Measurements from ENCODE around the gene ADAMTSL3. TPM values are rescaled to one million over a fixed set of nuclear protein-coding genes. Genes with fewer than 3 reads are reported as not detected.
"Not testable (repeated sequence)": the region's sequence is repeated elsewhere in the genome, so short reads cannot be mapped to it uniquely, and the experiment has no call there.

ADAMTSL3 gene
- total and polyA plus RNA-seq, 3 experiments from 2014 or later, result not detected

DNA sequence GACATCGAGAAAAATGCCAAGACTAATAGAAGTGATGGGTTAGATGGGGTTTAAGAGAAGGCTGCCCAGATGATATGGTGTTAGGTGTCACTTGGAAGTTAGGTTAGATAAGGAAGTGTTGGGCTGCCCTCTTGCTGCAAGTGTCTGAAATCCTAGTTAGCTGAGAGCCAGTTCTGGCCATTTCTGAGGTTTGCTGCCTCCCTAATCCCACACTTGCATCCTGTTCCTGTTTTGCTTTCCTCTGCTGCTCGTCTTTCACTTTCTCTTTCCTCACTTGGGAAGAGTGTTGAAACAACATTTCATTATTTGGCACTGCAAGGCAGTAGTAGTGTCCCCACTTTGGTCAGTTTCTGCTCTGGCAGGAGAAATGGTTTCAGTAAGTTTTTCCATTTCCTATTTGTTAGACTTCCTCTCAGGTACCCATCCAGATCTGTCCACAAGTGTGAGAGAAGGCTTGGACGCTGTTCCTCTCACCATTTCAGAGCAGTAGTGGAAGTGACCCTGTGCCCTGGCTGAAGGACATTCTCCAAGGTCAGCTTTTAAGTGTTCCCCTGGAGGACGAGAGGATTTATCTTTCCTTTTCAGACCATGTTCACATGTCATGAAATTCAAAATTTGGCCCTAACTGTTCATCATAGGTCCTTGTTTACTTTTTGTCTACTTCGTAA is 93.3 kb downstream of the ADAMTSL3 start:
- Histone ChIP-seq H3K4me1 (ENCODE audit: insufficient read depth, low read length) (no peaks in the 10 kb centered on the region), H3K36me3 (ENCODE audit: insufficient read depth, low read length) (no peaks in the 10 kb centered on the region), H3K27ac (ENCODE audit: low read depth, low read length) (no peak overlapping the region), H3K27me3 (ENCODE audit: insufficient read depth, low read length, poor library complexity, severe bottlenecking) (no peaks in the 10 kb centered on the region), H3K4me3 (ENCODE audit: low read length) (no peak overlapping the region), H3K9me3 (ENCODE audit: low read length) (no peaks in the 10 kb centered on the region)
- Mint-ChIP-seq H3K4me3 (no peak overlapping the region), H3K36me3 (no peaks in the 10 kb centered on the region), H3K4me1 (no peaks in the 10 kb centered on the region), H3K9me3 (peaks cover 0 to 9% (median 3%) of the 10 kb centered on the region in 5 donors), H3K27me3 (no peaks in the 10 kb centered on the region), H3K27ac (no peak overlapping the region)
- DNase-seq, result no peak
- CTCF ChIA-PET, result no interaction called here
- POLR2A ChIA-PET, result no interaction called here

DNA sequence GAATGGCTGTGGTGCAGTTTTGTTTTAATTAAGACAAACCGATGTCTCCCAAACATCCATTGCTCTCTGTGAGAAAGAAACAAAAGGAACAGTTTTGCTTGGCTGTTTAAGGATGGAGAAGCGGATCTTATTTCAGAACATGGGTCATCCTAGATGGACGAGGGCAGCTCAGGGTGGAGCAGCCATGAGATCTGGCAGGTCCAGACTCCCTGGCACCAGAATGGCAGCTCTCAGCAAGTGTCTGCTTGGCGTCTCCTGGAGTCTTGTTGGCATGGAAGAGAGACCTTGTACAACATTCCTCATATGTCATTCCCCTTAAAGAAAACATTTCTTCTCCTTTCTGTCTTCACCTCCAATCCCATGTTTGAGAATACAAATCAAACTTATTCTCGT is 93.8 kb downstream of the ADAMTSL3 start:
- Mint-ChIP-seq H3K4me3 (no peak overlapping the region), H3K27ac (no peak overlapping the region), H3K9me3 (peaks cover 0 to 9% (median 3%) of the 10 kb centered on the region in 5 donors), H3K4me1 (no peaks in the 10 kb centered on the region), H3K27me3 (no peaks in the 10 kb centered on the region), H3K36me3 (no peaks in the 10 kb centered on the region)
- CTCF ChIA-PET, result no interaction called here
- H3K9me3 ChIP-seq (ENCODE audit: low read length), result no peaks in the 10 kb centered on the region
- H3K27me3 ChIP-seq (ENCODE audit: insufficient read depth, low read length, poor library complexity, severe bottlenecking), result no peaks in the 10 kb centered on the region
- no peaks in the 10 kb centered on the region for H3K4me1 ChIP-seq (ENCODE audit: insufficient read depth, low read length)
- POLR2A ChIA-PET, result no interaction called here
- H3K27ac ChIP-seq (ENCODE audit: low read depth, low read length), result no peak overlapping the region
- no peak for DNase-seq
- no peaks in the 10 kb centered on the region for H3K36me3 ChIP-seq (ENCODE audit: insufficient read depth, low read length)
- no peak overlapping the region for H3K4me3 ChIP-seq (ENCODE audit: low read length)

DNA sequence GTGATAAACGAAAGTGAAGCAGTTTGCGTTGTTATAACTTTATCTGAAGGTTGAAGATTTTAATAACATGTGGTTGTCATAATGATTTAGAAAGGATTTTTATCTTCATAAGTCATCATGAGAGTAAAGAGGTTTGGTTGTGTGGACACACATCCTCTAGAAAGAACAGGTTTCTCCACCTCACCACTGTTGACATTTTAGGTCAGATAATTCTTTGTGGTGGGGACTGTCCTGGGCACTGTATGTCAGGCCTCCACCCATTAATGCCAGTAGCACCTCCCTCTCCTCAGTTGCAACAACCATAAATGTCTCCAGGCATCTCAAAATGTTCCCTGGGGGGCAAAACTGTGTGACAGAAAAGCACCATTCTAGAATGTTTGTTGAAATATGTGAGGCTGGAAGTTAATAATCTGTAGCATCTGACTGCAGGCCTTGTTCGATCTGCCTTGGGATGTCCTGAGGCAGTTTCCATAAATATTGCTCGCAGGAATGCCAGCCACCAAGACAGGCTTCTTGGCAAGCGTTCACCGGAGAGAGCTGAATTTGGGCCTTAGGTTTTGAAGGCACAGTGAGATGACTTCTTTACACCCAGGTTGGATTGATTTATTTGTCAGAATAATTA is 100.1 kb downstream of the ADAMTSL3 start:
- peaks cover 0 to 6% (median 4%) of the 10 kb centered on the region in 5 donors for H3K9me3 Mint-ChIP-seq
- Histone ChIP-seq H3K36me3 (ENCODE audit: insufficient read depth, low read length) (no peaks in the 10 kb centered on the region), H3K4me3 (ENCODE audit: low read length) (no peak overlapping the region), H3K4me1 (ENCODE audit: insufficient read depth, low read length) (no peaks in the 10 kb centered on the region), H3K27ac (ENCODE audit: low read depth, low read length) (no peak overlapping the region), H3K9me3 (ENCODE audit: low read length) (no peaks in the 10 kb centered on the region), H3K27me3 (ENCODE audit: insufficient read depth, low read length, poor library complexity, severe bottlenecking) (no peaks in the 10 kb centered on the region)
- ChIA-PET POLR2A (no interaction called here), CTCF (no interaction called here)
- no peak for DNase-seq
- no peak overlapping the region for H3K4me3 Mint-ChIP-seq
- no peaks in the 10 kb centered on the region for H3K27me3 Mint-ChIP-seq
- no peaks in the 10 kb centered on the region for H3K36me3 Mint-ChIP-seq
- H3K4me1 Mint-ChIP-seq, result no peaks in the 10 kb centered on the region
- H3K27ac Mint-ChIP-seq, result no peak overlapping the region

DNA sequence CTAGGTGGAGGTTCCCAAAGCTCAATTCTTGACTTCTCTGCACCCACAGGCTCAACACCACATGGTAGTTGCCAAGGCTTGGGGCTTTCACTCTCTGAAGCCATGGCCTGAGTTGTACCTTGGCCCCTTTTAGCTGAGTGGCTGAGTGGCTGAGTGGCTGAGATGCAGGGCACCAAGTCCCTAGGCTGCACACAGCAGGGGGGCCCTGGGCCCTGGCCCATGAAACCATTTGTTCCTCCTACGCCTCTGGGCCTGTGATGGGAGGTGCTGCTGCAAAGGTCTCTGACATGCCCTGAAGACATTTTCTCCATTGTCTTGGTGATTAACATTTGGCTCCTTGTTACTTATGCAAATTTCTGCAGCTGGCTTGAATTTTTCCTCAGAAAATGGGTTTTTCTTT is 103.4 kb downstream of the ADAMTSL3 start:
- H3K9me3 ChIP-seq (ENCODE audit: low read length); H3K27ac Mint-ChIP-seq; H3K4me3 ChIP-seq (ENCODE audit: low read length); H3K4me1 Mint-ChIP-seq; H3K27ac ChIP-seq (ENCODE audit: low read depth, low read length); H3K4me3 Mint-ChIP-seq; H3K4me1 ChIP-seq (ENCODE audit: insufficient read depth, low read length); H3K36me3 Mint-ChIP-seq; DNase-seq; H3K27me3 ChIP-seq (ENCODE audit: insufficient read depth, low read length, poor library complexity, severe bottlenecking); H3K36me3 ChIP-seq (ENCODE audit: insufficient read depth, low read length); H3K27me3 Mint-ChIP-seq; H3K9me3 Mint-ChIP-seq; POLR2A ChIA-PET; CTCF ChIA-PET: not testable (repeated sequence)

DNA sequence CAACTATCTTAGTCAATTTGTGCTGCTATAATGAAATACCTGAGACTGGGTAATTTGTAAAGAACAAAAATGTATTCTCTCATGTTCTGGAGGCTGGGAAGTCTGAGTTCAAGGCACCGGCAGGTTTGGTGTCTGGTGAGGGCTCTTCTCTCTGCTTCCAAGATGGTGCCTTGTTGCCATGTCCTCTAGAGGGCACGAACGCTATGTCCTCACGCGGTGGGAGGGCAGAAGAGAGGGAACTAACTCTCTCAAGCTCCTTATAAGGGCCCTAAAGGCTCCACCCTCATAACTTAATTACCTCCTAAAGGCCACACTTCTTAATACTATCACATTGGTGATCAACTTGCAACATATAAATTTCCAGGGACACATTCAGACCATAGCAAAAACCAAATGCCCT is 108.4 kb downstream of the ADAMTSL3 start:
- H3K4me1 Mint-ChIP-seq, result no peaks in the 10 kb centered on the region
- H3K27ac Mint-ChIP-seq, result no peak overlapping the region
- H3K36me3 Mint-ChIP-seq, result no peaks in the 10 kb centered on the region
- Histone ChIP-seq H3K27ac (ENCODE audit: low read depth, low read length) (no peak overlapping the region), H3K4me1 (ENCODE audit: insufficient read depth, low read length) (no peaks in the 10 kb centered on the region), H3K9me3 (ENCODE audit: low read length) (no peaks in the 10 kb centered on the region), H3K4me3 (ENCODE audit: low read length) (no peak overlapping the region), H3K36me3 (ENCODE audit: insufficient read depth, low read length) (no peaks in the 10 kb centered on the region), H3K27me3 (ENCODE audit: insufficient read depth, low read length, poor library complexity, severe bottlenecking) (no peaks in the 10 kb centered on the region)
- CTCF ChIA-PET, result no interaction called here
- H3K27me3 Mint-ChIP-seq, result no peaks in the 10 kb centered on the region
- no peak overlapping the region for H3K4me3 Mint-ChIP-seq
- DNase-seq, result no peak
- peaks cover 0 to 8% (median 5%) of the 10 kb centered on the region in 5 donors for H3K9me3 Mint-ChIP-seq
- POLR2A ChIA-PET, result no interaction called here

DNA sequence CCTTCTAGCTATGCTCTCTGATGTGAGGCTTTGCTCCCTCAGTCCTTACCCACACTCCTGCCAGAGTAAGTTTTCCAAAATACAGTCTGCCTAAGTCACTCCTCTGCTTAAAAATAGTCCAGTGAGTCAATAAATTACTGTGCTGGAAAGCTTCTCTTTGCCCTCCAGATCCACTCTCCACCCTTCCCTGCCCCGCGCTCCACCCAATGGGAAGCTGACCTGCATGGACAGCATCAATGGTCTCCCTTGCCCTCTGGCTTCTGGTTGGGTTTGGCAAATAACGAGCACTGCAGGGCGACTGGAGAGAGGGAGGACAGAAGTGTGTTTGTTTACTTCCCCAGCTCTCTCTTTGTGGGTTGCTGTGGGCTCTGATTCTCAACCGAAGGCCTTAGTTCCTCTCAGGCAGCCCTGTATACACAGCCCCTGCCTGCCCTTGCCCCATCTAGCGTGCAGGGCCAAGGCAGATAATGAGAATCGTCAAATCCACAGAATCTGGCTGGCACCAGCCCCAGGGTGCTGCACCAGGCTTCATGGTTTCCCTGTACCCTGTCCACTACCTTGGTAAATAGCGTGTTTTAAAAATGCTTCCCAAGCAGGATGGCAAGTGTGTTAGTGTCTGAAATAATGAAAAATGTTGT is 110.4 kb downstream of the ADAMTSL3 start:
- no peaks in the 10 kb centered on the region for H3K9me3 ChIP-seq (ENCODE audit: low read length)
- no peak overlapping the region for H3K4me3 Mint-ChIP-seq
- H3K4me1 Mint-ChIP-seq, result no peaks in the 10 kb centered on the region
- H3K27me3 Mint-ChIP-seq, result no peaks in the 10 kb centered on the region
- no peak for DNase-seq
- no peak overlapping the region for H3K4me3 ChIP-seq (ENCODE audit: low read length)
- CTCF ChIA-PET, result no interaction called here
- H3K4me1 ChIP-seq (ENCODE audit: insufficient read depth, low read length), result no peaks in the 10 kb centered on the region
- H3K9me3 Mint-ChIP-seq, result peaks cover 0 to 5% (median 0%) of the 10 kb centered on the region in 5 donors
- H3K27ac Mint-ChIP-seq, result no peak overlapping the region
- no peaks in the 10 kb centered on the region for H3K36me3 Mint-ChIP-seq
- H3K27me3 ChIP-seq (ENCODE audit: insufficient read depth, low read length, poor library complexity, severe bottlenecking), result no peaks in the 10 kb centered on the region
- no peak overlapping the region for H3K27ac ChIP-seq (ENCODE audit: low read depth, low read length)
- H3K36me3 ChIP-seq (ENCODE audit: insufficient read depth, low read length), result no peaks in the 10 kb centered on the region
- POLR2A ChIA-PET, result no interaction called here

DNA sequence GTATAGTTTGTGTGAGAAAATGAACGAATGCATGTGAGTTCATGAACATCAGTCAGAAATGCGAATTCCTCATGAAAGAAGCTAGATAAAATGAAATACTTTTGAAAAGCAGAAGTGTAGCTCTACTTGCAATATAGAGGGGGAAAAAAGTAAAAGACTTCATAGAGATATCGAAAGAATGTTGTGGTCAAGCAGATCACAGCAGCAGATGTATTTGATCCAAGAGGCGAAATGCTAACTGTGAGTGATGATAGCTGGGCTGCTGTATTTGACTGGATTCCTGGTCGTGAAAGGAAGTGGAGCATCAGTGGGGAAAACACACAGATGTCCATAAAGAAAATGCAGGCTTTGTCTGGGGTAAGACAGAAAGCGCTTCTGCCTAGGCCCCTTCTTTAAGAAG is 112.4 kb downstream of the ADAMTSL3 start:
- H3K36me3 Mint-ChIP-seq, result no peaks in the 10 kb centered on the region
- POLR2A ChIA-PET, result no interaction called here
- CTCF ChIA-PET, result no interaction called here

DNA sequence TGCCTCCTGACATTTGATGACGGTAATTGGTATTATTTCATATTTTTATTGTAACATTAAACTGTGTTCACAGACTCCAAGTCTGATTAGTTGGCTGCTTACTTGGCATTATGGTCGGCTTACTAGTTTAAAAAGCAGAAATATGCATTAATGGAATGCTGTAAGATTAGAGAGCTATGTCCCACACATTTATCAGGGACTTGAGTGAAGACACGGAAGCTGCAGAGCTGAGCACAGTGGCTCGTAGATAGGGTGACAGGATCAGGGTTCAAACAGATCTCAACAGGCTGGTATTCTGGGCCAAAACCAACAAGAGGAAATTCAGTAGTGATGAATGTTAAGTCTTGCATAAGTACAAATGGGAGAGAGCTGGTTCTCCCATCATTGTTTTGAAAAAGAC is 113.8 kb downstream of the ADAMTSL3 start:
- no peaks in the 10 kb centered on the region for H3K27me3 Mint-ChIP-seq
- peaks cover 0 to 5% (median 0%) of the 10 kb centered on the region in 5 donors for H3K9me3 Mint-ChIP-seq
- no peak overlapping the region for H3K4me3 ChIP-seq (ENCODE audit: low read length)
- no peak overlapping the region for H3K27ac Mint-ChIP-seq
- no peak for DNase-seq
- no peaks in the 10 kb centered on the region for H3K27me3 ChIP-seq (ENCODE audit: insufficient read depth, low read length, poor library complexity, severe bottlenecking)
- H3K4me1 ChIP-seq (ENCODE audit: insufficient read depth, low read length), result no peaks in the 10 kb centered on the region
- no peak overlapping the region for H3K4me3 Mint-ChIP-seq
- no peaks in the 10 kb centered on the region for H3K36me3 Mint-ChIP-seq
- no peak overlapping the region for H3K27ac ChIP-seq (ENCODE audit: low read depth, low read length)
- ChIA-PET CTCF (no interaction called here), POLR2A (no interaction called here)
- no peaks in the 10 kb centered on the region for H3K9me3 ChIP-seq (ENCODE audit: low read length)
- no peaks in the 10 kb centered on the region for H3K36me3 ChIP-seq (ENCODE audit: insufficient read depth, low read length)
- no peaks in the 10 kb centered on the region for H3K4me1 Mint-ChIP-seq

More for the DNA sequence above, 112.4 kb downstream of the ADAMTSL3 start:
- no peaks in the 10 kb centered on the region for H3K9me3 ChIP-seq (ENCODE audit: low read length)
- H3K27me3 ChIP-seq (ENCODE audit: insufficient read depth, low read length, poor library complexity, severe bottlenecking), result no peaks in the 10 kb centered on the region
- Mint-ChIP-seq H3K27me3 (no peaks in the 10 kb centered on the region), H3K9me3 (peaks cover 0 to 5% (median 0%) of the 10 kb centered on the region in 5 donors), H3K4me1 (no peaks in the 10 kb centered on the region), H3K4me3 (no peak overlapping the region), H3K27ac (no peak overlapping the region)
- no peak overlapping the region for H3K27ac ChIP-seq (ENCODE audit: low read depth, low read length)
- no peaks in the 10 kb centered on the region for H3K36me3 ChIP-seq (ENCODE audit: insufficient read depth, low read length)
- no peak for DNase-seq
- H3K4me1 ChIP-seq (ENCODE audit: insufficient read depth, low read length), result no peaks in the 10 kb centered on the region
- no peak overlapping the region for H3K4me3 ChIP-seq (ENCODE audit: low read length)
